Measurements from ENCODE around the gene ANKRD39. TPM values are rescaled to one million over a fixed set of nuclear protein-coding genes. Genes with fewer than 3 reads are reported as not detected.

ANKRD39 gene
- total and polyA plus RNA-seq, 2 donors (not counting 1 experiment from before 2014, with no cell fraction given), result 5.3 to 5.8 TPM

DNA sequence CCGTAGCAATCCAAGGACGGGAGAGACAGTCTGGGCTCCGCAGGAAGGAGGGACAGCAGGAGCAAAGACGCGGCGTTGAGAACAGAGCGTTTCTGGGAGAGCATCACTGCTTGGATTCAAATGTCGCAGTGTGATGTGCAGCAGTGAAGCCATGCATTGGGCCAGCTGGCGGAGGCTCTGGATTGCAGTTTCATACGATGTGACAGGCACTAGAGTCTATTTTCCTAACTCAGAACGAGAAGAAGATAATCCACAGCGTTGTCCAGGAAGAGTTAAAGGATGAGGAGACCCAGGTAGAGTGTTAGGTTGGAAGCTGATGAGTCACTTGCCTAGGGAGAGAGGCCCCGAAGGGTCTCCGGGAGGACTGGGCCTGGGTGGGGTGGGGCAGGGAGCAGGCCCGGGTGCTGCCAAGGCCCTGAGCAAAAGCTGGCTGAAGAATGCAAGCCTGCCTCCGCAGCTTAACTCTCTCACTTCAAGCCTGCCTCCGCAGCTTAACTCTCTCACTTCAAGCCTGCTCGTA, 29.7 kb upstream of the ANKRD39 start:
- H3K4me3 ChIP-seq (replicated peaks in 1 of 4; ENCODE audit: control extremely low read depth in 1 of 4, insufficient read depth in 1 of 4, low read depth in 3 of 4, low read length in 4 of 4), result no peak overlapping the region
- no peaks in the 10 kb centered on the region for H4K20me1 ChIP-seq (ENCODE audit: control insufficient read depth, extremely low read depth, insufficient read depth, low read length)
- no peaks in the 10 kb centered on the region for H3K36me3 ChIP-seq (ENCODE audit: control insufficient read depth, insufficient read depth, low read length)
- H3K9me3 ChIP-seq (ENCODE audit: control insufficient read depth, insufficient read depth, low read depth, low read length), result no peaks in the 10 kb centered on the region
- peak overlapping the region; percentile 26 for H2AFZ ChIP-seq (ENCODE audit: low read length)
- peak in 1 of 2 donors; percentile 24 for DNase-seq (ENCODE audit: low read depth in 2 of 2)
- no peak overlapping the region for H3K9ac ChIP-seq (ENCODE audit: insufficient read depth, low read length)
- H3K27ac ChIP-seq (ENCODE audit: insufficient read depth, low read length), result no peak overlapping the region
- no peak overlapping the region for H3K4me2 ChIP-seq (ENCODE audit: extremely low read depth, insufficient read depth, low read length)
- no peaks in the 10 kb centered on the region for H3K79me2 ChIP-seq (ENCODE audit: control insufficient read depth, insufficient read depth, low read length)
- peaks cover 10% of the 10 kb centered on the region for H3K27me3 ChIP-seq (ENCODE audit: control insufficient read depth, insufficient read depth, low read length)
- no peak for TF ChIP-seq EZH2 (IDR thresholded peaks at IDR 0.05; ENCODE audit: low read length, missing control alignments)
- TF ChIP-seq, protein P1, sequence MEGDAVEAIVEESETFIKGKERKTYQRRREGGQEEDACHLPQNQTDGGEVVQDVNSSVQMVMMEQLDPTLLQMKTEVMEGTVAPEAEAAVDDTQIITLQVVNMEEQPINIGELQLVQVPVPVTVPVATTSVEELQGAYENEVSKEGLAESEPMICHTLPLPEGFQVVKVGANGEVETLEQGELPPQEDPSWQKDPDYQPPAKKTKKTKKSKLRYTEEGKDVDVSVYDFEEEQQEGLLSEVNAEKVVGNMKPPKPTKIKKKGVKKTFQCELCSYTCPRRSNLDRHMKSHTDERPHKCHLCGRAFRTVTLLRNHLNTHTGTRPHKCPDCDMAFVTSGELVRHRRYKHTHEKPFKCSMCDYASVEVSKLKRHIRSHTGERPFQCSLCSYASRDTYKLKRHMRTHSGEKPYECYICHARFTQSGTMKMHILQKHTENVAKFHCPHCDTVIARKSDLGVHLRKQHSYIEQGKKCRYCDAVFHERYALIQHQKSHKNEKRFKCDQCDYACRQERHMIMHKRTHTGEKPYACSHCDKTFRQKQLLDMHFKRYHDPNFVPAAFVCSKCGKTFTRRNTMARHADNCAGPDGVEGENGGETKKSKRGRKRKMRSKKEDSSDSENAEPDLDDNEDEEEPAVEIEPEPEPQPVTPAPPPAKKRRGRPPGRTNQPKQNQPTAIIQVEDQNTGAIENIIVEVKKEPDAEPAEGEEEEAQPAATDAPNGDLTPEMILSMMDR (conservative IDR thresholded peaks at IDR 0.05 in 1 of 2, IDR thresholded peaks at IDR 0.05 in 1 of 2; ENCODE audit: low read depth in 1 of 2, low read length in 2 of 2), result no peak
- H3K4me1 ChIP-seq (ENCODE audit: control insufficient read depth, extremely low read depth, insufficient read depth, low read length), result peaks cover 5% of the 10 kb centered on the region

DNA sequence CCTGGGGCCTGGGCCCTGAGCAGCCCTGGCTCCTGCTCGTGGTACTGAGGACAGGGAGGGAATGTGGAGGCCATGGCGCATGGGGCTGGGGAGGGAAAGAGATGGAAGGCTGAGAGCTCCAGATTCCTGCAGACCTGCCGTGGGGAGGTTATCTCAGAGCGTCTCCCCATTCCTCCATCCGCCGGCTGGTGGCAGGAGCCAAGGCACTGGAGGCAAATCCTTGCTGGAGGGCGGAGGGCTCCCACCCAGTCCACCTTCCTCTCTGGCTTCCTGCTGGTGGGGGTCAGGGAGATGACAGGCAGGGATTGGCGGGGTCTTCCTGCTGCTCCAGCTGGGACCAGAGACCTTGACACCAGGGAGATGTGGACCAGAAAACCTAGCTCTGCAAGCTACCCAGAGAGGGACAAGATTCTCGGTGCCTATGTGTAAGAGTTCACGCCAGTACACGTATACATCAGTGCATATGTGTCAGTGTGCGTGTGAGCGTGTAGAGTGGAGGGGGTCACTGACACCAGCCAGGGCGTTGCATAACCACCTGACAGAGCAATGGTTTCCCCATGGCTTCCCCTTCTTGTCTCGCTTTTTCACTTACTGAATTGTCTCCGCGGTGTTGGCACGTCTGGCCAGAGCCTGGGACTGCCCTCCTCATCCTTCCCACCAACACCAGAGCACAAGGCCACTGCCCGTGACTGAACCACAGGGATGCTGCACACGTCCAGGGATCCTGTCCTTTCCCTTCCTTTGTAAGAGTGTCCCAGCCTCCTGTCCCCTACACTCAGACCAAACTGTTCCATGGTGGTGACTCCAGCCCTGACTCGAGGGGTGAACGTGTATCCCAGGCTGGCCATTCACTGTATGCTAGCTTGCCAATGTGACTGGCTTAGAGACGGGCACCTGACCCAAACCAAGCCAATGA, 27.9 kb upstream of the ANKRD39 start:
- Histone ChIP-seq H3K36me3 (ENCODE audit: control insufficient read depth, insufficient read depth, low read length) (no peaks in the 10 kb centered on the region), H3K9ac (ENCODE audit: insufficient read depth, low read length) (no peak overlapping the region), H3K9me3 (ENCODE audit: control insufficient read depth, insufficient read depth, low read depth, low read length) (no peaks in the 10 kb centered on the region), H3K4me3 (replicated peaks in 1 of 4; ENCODE audit: control extremely low read depth in 1 of 4, insufficient read depth in 1 of 4, low read depth in 3 of 4, low read length in 4 of 4) (no peak overlapping the region), H2AFZ (ENCODE audit: low read length) (no peak overlapping the region), H3K27me3 (ENCODE audit: control insufficient read depth, insufficient read depth, low read length) (peaks cover 12% of the 10 kb centered on the region), H3K4me1 (ENCODE audit: control insufficient read depth, extremely low read depth, insufficient read depth, low read length) (no peaks in the 10 kb centered on the region), H3K27ac (ENCODE audit: insufficient read depth, low read length) (no peak overlapping the region), H3K4me2 (ENCODE audit: extremely low read depth, insufficient read depth, low read length) (no peak overlapping the region), H4K20me1 (ENCODE audit: control insufficient read depth, extremely low read depth, insufficient read depth, low read length) (no peaks in the 10 kb centered on the region), H3K79me2 (ENCODE audit: control insufficient read depth, insufficient read depth, low read length) (no peaks in the 10 kb centered on the region)
- TF ChIP-seq, protein P1 (conservative IDR thresholded peaks at IDR 0.05 in 1 of 2, IDR thresholded peaks at IDR 0.05 in 1 of 2; ENCODE audit: low read depth in 1 of 2, low read length in 2 of 2), result no peak
- no peak for TF ChIP-seq EZH2 (IDR thresholded peaks at IDR 0.05; ENCODE audit: low read length, missing control alignments)
- no peak for DNase-seq (ENCODE audit: low read depth in 2 of 2)

DNA sequence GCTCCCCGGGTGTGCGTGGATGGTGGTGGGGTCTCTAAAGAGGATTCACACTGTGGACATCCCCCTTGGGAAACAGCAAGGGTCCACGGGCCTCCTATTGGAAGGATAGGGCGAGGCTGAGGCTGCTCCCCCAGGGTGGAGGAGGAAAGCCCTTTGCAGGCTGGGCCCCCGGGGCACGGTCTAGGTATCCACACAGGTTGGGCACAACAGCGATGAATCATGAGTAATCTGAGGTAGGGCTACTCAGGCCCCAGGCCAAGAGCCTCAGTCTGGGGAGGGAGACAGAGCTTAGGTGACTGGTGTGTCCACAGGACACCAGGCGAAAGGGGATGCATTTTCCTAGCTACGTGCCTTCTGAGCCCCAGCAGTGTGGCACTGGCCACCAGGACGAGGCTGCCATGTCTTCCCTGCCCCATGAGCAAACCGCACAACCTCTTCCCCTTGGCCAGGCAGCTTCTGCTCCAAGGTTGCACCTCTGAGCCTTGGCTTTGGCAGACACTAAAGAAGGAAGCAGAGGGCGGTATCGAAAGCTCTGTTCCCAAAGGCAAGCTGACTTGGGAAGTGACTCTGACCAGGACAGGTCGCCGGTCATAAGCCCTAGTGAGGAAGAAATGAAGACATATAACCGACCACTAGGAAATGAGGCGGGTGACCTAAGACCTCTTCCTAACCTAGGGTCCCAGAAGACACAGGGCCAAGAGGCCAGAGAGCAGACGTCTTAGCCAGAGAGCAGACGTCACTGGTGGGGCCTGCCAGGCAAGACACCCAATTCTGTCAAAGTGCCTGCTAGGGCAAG, 26.7 kb upstream of the ANKRD39 start:
- Histone ChIP-seq H3K27ac (ENCODE audit: insufficient read depth, low read length) (no peak overlapping the region), H3K9ac (ENCODE audit: insufficient read depth, low read length) (no peak overlapping the region), H3K4me1 (ENCODE audit: control insufficient read depth, extremely low read depth, insufficient read depth, low read length) (no peaks in the 10 kb centered on the region), H3K27me3 (ENCODE audit: control insufficient read depth, insufficient read depth, low read length) (peaks cover 12% of the 10 kb centered on the region), H3K79me2 (ENCODE audit: control insufficient read depth, insufficient read depth, low read length) (no peaks in the 10 kb centered on the region), H3K4me2 (ENCODE audit: extremely low read depth, insufficient read depth, low read length) (no peak overlapping the region), H2AFZ (ENCODE audit: low read length) (no peak overlapping the region), H3K4me3 (replicated peaks in 1 of 4; ENCODE audit: control extremely low read depth in 1 of 4, insufficient read depth in 1 of 4, low read depth in 3 of 4, low read length in 4 of 4) (no peak overlapping the region), H3K36me3 (ENCODE audit: control insufficient read depth, insufficient read depth, low read length) (no peaks in the 10 kb centered on the region), H3K9me3 (ENCODE audit: control insufficient read depth, insufficient read depth, low read depth, low read length) (no peaks in the 10 kb centered on the region), H4K20me1 (ENCODE audit: control insufficient read depth, extremely low read depth, insufficient read depth, low read length) (no peaks in the 10 kb centered on the region)
- TF ChIP-seq, protein P1 (conservative IDR thresholded peaks at IDR 0.05 in 1 of 2, IDR thresholded peaks at IDR 0.05 in 1 of 2; ENCODE audit: low read depth in 1 of 2, low read length in 2 of 2), result no peak
- no peak for TF ChIP-seq EZH2 (IDR thresholded peaks at IDR 0.05; ENCODE audit: low read length, missing control alignments)
- no peak for DNase-seq (ENCODE audit: low read depth in 2 of 2)

All from fibroblast of lung (primary cell).